GM21367 (cell line): ENCODE results near the gene BTBD16.

Experiments
- ATAC-seq: cut with Tn5 transposase; IDR thresholded peaks from one replicate; pipeline ENCODE4 v1.9.1; 2021; ENCODE audit not compliant: unreplicated experiment

Gene BTBD16

DNA sequence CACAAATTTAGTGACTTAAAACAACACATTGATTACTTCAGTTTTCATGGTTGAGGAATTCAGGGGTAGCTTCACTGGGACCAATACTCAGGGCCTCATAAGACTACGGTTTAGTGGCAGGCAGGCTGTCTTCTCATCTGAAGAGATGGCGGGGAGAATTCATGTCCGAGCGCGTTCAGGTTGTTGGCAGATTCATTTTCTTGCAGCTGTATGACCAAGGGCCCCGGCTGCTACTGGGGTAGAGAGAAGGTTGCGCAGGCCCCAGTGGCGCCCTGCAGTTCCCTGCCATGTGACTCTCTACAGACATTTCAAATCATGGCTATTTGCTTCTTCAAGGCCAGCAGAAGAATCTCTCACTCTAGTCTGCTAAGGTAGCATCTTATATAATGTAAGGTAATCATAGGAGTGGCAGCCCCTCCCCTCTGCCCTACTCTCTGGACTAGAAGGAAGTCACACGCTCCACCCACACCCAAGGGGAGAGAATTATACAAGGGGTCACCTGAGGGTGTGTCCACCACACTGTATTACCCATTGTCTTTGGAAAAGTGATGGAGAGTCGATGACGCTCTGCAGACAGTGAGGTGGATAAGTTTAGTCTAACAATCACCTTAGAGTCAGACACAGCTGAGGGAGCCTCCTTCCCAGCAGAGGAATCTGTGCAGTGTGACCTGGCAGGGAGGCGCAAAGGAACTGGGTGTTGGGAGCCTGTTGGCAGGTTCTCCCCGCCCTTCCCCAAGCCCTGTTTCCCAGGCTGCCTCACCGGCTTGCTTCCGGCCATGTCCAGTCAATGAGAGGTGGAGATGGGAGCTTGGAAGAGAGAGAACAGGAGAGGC is 67.7 kb downstream of the BTBD16 start:
- ATAC-seq: no peak

DNA sequence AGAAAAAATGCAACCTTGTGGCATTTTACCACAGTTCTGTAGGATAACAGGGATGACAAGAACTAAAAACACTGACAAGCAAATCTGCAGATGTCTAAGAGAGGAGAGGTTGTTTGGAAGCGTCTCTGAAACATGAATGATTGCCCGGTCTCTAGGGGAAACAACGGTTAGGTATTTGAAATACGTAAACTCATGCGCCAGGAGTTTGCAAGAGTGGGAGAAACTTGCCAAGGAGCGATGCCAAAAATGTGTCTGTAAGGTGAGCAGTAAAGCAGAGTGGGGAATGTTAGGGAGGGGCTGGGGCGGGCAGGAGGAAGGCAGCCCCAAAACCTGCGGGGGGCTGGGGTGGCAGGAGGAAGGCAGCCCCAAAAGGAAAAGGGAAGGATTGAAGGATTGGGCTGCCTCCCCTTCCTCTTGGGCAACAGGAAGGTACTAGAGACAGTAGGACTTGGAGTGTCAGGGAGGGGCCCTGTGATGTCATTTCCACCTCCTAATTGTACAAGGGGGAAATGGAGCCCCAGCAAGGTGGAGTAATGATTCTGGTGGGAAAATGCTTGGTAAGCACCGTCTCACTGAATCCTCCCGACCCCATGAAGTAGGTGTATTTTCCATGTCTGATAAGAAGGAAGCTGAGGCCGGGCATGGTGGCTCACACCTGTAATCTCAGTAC is 70.2 kb downstream of the BTBD16 start:
- no peak for ATAC-seq

DNA sequence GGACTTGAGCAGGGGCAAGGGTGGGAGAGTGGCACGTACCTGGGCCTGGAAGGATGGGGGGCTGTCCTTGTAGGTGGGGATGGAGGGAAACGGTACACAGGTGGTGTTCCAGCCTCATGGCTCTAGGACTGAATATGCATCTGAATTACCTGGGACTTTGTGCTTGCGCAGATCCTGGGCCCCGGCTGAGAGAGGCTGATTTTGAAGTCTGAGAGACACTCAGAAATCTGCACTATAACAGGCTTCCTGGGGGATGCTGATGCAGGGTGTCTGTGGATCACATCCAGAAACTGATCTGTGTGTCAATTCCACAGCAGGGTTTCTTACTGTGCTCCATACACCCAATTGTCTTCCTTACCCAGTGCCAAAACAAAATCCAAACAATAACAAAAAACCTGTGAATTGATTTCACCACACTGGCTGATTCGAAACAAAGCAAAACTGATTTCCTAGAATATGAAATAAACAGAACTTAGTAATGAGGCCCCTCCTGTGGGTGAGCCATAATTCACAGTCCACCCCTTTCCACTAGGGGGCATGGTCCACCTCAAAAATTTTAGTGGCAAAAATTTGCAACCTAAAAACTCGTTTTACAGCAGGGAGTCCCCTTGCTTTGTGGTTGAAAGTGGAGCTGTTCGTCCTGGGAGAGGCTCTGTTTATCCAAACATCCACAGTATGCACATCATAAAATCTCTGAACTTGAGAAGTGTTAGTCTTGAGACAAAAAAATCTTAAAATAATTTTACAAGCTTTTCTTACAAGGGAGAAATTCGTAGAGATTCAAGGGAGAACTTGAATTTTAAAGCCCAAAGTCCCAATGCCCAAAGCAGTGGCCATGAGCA is 71.4 kb downstream of the BTBD16 start:
- no peak for ATAC-seq

DNA sequence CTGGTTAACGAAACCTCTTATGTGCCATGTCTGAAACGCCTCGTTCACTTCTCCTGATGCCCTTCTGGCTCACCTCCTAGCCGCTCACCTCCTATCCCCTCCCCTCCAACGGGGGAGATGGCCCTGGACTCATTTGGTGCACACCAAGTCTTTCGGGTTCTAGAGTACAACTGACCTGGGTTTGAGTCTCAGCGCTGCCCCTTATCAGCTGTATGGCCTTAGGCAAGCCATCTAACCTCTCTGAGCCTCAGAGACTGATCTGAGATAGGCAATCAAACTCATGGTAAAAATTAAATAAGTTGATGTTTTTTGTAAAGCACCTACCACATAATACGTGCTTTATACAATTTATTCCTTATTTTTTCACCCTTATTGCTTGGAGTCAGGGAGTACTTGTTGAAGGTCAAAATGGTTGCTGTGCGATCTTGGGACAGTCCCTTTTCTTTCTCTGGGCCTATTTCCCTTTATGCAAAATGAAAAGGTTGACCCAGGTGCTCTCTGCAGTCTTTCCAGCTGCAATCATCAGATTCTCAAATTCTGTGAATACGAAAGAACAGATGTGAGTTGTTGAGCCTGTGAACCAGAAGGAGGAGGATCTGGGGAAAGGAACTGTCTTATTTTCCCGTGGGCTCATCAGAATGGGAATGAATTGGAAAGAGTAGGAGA is 72.2 kb downstream of the BTBD16 start:
- ATAC-seq: no peak

DNA sequence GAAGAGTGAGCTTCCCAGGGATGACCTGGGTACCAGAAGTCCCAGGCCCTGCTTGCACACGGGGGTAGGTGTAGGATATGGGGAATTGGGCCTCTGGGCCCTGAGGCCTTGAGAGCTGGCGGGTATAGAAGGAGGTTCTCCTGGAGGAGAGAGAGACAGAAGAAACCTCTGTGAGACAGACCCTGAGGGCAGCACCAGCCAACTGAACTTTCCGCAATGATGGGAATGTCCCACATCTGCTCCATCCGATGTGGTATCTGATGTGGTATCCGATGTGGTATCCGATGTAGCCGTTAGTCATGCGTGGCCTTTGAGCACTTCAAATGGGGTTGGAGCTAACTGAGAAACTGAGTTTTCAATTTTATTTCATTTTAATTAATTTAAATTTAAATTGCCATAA is 72.8 kb downstream of the BTBD16 start:
- no peak for ATAC-seq

DNA sequence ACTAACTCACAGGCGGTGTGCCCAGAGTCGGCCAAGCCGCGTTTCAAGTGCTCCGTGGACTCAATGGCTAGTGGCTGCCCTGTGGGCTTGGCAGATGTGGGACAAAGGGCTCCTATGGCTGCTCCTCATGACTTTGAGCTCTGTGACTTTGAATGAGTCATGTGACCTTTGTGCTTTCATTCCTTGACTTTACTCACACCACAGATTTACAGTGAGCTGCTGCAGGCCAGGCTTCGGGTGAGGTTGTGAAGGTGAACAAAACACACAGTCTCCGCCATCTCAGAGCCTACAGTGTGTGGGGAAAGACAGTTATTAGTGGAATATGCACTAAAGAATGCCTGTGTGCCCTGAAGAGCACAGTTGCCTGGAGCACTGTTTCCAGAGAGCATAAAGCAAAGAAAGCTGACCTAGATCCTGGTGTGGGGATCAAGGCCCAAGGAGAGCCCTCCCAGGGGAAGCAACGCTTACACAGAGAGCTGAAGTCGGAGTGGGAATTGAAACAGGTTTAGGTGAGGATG is 73.7 kb downstream of the BTBD16 start:
- no peak for ATAC-seq

DNA sequence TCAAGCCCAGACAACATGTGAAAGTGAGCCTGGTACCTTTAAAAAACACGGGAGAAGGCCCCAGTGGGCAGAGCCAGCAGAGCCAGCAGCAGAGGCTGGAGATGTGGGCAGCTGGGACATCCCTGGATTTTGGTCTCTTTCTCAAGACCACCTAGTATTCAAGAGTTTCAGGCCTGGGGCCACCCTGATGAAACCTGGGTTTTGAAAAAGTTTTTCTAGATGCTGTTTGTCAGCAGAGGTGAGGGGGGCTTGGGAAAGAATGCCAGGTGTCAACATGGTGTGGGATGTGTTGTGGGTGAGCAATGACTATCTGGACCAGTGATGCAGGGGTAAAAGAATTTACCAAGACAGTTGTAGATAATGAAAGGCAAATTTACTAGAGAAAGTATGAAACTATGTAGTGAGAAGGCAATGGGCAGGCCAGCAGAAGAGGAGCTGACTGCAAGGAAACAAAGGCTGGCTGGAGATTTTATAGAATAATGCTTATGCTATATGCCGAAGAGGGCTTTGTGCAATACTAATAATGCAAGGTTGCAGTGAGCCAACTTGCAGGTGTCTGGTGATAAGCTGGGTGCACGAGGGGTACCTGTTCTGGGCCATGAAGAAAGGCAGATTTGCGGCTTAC is 75.3 kb downstream of the BTBD16 start:
- no peak for ATAC-seq

DNA sequence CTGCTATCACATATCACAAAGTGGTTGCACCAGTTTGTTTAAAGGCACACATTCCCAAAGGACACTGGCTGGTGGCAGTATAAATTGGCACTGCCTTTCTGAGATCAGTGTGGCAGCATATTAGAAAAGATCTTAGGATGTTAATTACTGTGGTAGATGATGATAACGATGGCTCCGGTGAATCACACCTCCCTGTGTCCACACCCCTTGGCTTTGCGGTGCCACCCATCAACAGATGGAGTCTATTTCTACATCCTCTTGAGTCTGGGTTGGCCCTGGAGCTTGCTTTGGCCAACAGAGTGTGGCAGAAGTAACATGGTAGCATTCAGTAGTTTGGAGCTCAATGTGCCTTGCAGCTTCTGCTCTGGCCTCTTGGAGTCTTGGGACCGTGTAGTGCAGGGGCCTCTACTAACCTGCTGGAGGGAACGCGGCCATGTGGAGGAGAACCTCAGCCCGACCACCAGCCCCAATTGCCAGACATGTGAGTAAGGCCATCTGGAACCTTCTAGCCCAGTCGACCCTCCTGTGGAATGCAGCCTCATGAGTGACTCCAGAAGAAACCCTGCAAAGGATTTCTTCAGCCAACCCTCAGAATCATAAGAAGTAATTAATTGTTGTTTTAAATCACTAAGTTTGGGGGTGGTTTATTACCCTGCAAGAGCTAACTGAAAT is 76.2 kb downstream of the BTBD16 start:
- ATAC-seq: no peak

DNA sequence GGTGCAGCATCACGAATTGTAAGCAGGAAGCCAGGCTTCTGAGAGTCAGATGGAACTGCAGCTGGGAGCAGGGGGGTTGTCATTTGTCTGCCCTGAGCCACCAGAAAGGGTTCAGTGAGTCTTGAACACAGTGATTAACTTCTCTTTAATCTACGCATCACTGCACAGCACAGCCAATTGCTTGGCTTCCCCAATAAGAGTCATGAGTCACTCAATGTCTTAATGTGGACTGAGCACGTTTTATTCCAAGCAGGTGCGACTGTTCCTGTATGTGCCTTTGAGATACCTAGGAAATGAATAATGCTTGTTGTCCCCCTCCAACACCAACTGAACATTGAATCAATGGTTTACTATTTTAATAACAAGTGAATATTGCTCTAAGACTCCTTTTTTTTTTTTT is 77.4 kb downstream of the BTBD16 start:
- no peak for ATAC-seq

DNA sequence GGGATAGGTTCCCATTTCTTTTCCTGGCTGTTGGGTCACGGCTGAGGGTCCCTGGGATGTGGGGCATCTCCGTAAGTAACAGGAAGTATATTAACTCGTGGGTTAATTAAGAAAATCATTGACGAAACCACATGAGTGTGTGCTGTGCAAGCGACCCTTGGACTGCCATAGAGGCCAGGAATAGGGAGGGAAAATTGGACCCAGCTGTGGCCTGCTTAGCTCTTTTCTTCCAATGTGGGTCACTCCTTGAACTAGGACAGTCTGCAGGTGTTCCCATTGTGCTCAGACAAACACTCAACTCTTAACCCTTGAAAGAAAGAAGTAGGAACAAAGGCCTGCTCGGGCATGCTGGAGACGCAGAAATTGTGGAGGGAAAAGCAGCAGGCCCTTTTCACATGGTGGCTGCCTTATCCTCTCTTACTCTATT is 77.9 kb downstream of the BTBD16 start:
- no peak for ATAC-seq

DNA sequence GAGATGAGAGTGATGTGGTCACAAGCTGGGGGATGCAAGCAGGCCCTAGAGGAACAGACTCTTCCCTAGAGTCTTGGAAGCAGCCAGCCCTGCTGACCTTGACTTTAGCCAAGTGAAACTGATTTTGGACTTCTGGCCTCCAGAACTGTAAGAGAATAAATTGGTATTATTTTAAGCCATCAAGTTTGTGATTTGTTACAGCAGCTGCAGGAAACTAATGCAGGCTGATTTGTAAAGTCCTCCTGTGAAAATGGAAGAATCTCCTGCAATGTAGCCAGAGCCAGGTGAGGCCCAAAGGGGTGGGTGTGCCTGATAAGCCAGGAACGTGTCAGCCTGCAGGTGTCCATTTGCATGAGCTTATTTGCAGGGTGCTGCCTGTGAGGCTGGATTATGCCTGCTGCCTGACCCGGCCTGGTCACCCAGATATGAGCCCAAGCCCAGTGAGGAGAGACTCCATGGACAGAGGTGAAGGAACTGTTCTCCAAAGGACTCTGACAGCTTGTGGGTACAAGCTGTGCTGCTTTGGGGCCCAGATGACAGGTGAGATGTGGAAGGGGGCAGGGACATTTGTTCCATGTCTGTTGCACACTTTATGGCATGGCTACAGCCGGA is 78.8 kb downstream of the BTBD16 start:
- no peak for ATAC-seq

DNA sequence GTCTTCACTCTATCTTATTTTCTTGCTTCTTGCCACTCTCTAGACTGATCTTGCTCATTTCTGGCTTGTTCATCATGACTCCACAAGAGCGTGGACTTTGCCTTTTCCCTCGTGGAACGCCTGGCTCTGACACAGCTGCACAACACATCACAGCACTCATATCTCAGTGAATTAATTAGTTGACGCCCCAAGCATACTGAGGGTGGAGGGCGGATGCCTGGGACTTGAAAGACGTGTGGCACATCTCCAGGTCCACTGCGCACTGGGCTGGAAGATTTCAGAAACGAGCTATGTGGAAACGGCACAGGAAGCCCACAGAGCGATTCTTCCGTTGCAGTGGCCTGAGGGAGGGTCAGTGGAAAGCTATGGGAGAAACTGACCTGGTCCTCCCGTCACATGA is 79.8 kb downstream of the BTBD16 start:
- ATAC-seq: no peak

DNA sequence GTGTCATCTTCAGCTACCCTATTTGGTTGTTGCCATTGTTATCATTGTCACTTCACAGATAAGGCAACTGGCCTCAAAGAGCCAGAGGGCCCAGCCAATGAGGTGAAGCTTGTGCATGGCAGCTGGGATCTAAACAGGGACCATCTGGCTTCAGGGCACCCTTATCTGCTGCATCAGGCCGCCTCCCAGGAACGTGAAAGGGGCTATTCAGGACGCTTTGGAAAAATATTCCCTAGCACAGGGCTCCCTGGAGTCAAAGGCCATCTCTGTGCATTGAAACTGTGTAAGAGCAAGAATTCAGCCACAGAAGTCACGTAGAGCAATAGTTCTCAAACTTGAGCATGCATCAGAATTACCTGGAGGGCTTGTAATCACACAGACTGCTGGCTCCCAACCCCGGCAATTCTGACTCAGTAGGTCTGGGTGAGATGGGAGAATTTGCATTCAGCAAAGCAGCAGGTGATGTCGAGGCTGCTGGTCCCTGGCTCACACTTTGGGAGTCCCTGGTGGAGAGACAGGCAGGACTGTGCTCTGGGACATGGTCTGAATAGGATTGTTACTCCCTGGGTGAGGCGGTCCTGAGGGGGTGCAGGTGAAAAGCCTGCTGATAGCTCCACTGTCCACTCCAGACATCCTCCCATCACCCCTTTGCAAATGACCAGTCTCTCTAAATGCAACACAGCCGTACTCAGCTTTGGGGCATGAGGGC is 81.9 kb downstream of the BTBD16 start:
- no peak for ATAC-seq

DNA sequence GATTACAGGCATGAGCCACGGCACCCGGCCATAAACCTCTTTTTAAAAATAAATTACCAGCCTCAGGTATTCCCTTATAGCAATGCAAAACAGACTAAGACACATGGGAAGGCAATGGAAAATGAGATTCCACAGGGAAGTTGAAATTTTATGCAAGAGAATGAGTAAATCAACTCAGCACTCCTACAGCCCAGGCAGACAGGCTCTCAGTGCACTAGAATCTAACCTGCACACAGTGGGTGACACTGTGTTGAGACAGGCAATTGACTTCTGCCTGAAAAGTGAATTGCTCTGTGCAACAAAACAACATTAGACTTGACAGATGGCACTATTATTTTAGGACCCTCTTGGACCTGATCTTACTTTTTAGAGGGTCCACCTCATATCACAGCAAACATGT is 83.3 kb downstream of the BTBD16 start:
- ATAC-seq: no peak

DNA sequence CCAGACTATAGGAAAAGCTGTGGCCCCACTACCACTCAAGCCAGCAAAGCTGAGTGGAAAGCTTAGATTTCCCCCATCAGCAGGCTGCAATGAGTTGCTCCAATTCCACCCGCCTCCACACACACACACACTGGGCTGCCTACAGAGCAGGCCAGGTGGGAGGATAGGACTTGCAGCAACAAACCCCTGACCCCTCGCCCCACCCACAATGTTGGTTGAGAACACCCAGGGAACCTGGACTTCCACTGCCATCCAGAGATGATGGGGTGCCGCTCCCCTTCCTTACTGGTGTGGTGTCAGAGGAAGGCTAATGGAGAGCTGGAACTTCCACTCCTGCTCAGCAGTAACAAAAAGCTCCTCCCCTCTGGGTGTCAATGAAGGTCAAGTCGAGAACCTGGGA is 86.6 kb downstream of the BTBD16 start:
- ATAC-seq: no peak

DNA sequence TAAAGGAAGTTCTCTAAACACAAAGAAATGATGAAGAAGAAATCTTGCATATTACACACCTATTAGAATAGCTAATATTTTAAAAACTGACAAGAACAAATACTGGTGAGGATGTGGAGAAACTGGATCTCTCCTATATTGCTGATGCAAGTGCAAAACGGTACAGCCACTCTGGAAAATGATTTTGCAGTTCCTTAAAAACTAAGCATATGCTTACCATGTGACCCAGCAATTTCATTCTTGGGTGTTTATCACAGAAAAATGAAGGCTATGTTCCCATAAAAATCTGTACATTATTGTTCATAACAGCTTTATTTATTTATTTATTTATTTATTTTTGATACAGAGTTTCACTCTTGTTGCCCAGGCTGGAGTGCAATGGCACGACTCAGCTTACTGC is 88.5 kb downstream of the BTBD16 start:
- ATAC-seq: no peak

DNA sequence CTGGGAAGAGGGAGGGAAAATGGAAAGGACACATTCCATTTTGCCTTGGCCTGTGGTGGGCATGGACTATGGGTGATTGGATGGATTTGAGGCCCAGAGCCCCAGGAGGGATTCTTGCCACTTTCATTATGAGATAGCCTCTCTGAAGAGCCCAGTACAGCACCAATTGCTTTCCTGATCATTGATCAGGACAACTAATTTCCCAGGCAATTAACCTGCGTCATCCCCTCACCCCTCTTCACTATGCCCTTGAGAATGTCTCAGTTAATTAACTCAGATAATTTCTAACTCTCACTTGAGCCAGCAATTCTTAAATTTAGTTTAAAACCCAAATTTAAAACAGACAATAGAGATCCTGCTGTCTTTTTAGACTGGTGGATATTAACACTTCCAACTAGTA is 90.0 kb downstream of the BTBD16 start:
- ATAC-seq: no peak

DNA sequence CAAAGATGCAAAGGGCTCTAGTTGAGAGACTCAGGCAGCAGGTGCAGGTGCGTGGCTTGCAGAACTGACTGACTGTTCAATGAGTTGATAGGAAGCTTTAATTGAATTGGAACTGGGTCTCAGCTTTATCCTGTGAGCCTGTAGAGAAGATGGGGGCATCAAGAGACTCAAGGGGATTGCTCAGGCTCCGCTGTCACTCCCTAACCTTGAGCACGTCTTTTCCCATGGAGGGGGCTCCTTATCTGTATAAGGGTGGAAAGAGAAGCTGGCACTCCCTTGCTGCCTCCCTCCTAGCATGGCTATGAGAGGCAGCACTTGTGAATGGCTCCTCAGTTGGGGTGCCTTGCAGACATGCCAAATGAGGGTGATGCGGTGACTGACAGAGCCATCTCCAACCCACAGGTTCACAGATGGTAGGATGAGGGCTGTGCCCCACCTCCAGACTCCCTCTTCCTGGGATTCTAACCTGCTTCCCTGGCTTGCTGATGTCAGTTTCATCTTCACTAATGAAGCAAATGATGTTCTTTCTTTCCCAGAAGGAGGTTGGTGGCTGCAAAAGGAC is 91.0 kb downstream of the BTBD16 start:
- ATAC-seq: no peak

DNA sequence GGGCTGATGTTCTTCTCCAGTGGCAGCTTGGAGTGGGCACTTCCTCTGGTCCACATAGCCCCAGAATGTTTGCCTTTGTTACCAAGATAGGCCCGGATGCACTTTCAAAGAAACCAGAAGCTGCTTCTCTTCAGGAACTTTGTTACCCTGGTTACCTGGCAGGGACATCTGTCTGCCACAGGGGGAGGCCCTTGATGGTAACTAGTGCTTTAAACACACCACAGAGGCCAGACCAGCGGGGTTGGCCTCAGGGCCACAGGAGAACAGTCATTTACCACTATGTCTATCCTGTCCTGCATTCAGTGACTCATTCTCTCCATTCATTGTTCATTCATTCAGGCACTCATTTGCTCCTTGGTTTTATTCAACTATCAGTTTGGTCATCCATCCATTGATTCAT is 91.5 kb downstream of the BTBD16 start:
- no peak for ATAC-seq
